Glutamatergic neuron (in vitro differentiated cells): ENCODE measurements around the gene TMEM167A. TPM values are rescaled to one million over a fixed set of nuclear protein-coding genes. Genes with fewer than 3 reads are reported as not detected.

Experiments used
- DNase-seq: peaks from one replicate; pipeline ENCODE4 v3.0.0; 2022
- H3K27ac Mint-ChIP-seq: one replicate; pipeline ENCODE4 v1.8.0; 2020; ENCODE audit warnings: mild to moderate bottlenecking, mixed read lengths, inconsistent platforms; ENCODE audit not compliant: unreplicated experiment
- H3K27me3 Mint-ChIP-seq: one replicate; pipeline ENCODE4 v1.8.0; 2020; ENCODE audit warnings: mild to moderate bottlenecking, moderate library complexity, mixed read lengths, inconsistent platforms; ENCODE audit not compliant: unreplicated experiment
- H3K36me3 Mint-ChIP-seq: one replicate; pipeline ENCODE4 v1.8.0; 2020; ENCODE audit warnings: mild to moderate bottlenecking, mixed read lengths, inconsistent platforms; ENCODE audit not compliant: unreplicated experiment
- H3K4me1 Mint-ChIP-seq: one replicate; pipeline ENCODE4 v1.8.0; 2020; ENCODE audit warnings: mild to moderate bottlenecking, low read depth, mixed read lengths, inconsistent platforms; ENCODE audit not compliant: unreplicated experiment
- H3K4me3 Mint-ChIP-seq: one replicate; pipeline ENCODE4 v1.8.0; 2020; ENCODE audit warnings: mild to moderate bottlenecking, mixed read lengths, inconsistent platforms; ENCODE audit not compliant: unreplicated experiment
- H3K9me3 Mint-ChIP-seq: one replicate; pipeline ENCODE4 v1.8.0; 2020; ENCODE audit warnings: mild to moderate bottlenecking, moderate library complexity, mixed read lengths, inconsistent platforms; ENCODE audit not compliant: unreplicated experiment
- total RNA-seq: library from RNA; stranded (reverse); fragmentation: NEBNext Ultra II Directional; extraction: Animal tissue kit (Norgen Biotek cat#: 25700); gene quantifications from one replicate; pipeline ENCODE4 v1.2.1, GENCODE V29; 2021; ENCODE audit not compliant: unreplicated experiment
- TF ChIP-seq, protein P1 (sequence below): fragments of 200-600 bp; sonication (generic); IDR thresholded peaks from one replicate; pipeline ENCODE4 v1.5.0; 2021; ENCODE audit not compliant: partially characterized antibody, unreplicated experiment

Gene TMEM167A
- total RNA-seq, 1 donor from 2014 or later = 145 TPM

DNA sequence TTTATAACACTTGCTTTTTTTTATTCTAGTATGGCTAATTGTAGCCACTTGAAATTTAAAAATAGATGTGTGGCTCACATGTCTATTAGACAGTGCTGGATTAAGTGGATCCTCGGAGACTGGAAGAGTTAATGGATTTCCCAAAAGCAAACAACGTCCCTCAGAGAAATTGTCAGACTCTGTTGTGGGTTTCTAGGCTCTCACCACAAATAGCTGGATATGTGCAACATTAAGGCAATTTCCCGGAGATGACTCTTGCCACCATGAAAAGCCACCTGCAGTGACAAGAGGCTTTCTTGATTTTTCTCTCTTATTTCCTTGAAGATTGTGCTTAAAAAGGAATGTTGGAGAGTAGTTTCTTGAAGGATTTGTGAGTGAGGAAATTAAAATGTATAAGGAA, 43.2 kb downstream of the TMEM167A start:
- H3K36me3 Mint-ChIP-seq = peaks cover 7% of the 10 kb centered on the region
- peak overlapping the region; percentile 68 for H3K4me3 Mint-ChIP-seq
- TF ChIP-seq, protein P1, sequence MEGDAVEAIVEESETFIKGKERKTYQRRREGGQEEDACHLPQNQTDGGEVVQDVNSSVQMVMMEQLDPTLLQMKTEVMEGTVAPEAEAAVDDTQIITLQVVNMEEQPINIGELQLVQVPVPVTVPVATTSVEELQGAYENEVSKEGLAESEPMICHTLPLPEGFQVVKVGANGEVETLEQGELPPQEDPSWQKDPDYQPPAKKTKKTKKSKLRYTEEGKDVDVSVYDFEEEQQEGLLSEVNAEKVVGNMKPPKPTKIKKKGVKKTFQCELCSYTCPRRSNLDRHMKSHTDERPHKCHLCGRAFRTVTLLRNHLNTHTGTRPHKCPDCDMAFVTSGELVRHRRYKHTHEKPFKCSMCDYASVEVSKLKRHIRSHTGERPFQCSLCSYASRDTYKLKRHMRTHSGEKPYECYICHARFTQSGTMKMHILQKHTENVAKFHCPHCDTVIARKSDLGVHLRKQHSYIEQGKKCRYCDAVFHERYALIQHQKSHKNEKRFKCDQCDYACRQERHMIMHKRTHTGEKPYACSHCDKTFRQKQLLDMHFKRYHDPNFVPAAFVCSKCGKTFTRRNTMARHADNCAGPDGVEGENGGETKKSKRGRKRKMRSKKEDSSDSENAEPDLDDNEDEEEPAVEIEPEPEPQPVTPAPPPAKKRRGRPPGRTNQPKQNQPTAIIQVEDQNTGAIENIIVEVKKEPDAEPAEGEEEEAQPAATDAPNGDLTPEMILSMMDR = no peak
- peaks cover 51% of the 10 kb centered on the region for H3K4me1 Mint-ChIP-seq
- DNase-seq = no peak
- peaks cover 9% of the 10 kb centered on the region for H3K9me3 Mint-ChIP-seq
- peak overlapping the region; percentile 97 for H3K27ac Mint-ChIP-seq
- H3K27me3 Mint-ChIP-seq = peaks cover 2% of the 10 kb centered on the region

DNA sequence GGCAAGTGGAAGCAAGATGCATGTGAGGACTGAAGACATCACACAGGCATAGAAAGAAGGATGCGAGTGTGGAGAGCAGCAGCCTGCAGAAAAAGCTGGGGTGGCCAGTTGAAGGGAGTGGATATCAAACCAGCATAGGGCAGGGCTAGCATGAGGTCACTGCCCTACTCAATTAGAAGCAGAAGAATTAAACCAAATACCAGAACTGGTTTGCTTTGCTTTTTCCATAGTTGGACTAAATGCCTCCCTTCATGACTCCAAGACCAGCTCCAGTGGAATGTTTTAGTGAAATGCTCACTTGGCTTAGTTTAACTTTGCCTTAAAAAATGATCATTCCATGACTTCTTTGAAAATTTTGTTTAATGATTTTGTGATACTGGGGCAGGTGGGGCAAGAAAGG, 45.8 kb downstream of the TMEM167A start:
- Mint-ChIP-seq H3K27ac (no peak overlapping the region), H3K27me3 (peaks cover 7% of the 10 kb centered on the region), H3K4me3 (no peak overlapping the region), H3K9me3 (peaks cover 13% of the 10 kb centered on the region), H3K4me1 (peaks cover 48% of the 10 kb centered on the region), H3K36me3 (peaks cover 4% of the 10 kb centered on the region)
- TF ChIP-seq, protein P1 = no peak
- DNase-seq = no peak

DNA sequence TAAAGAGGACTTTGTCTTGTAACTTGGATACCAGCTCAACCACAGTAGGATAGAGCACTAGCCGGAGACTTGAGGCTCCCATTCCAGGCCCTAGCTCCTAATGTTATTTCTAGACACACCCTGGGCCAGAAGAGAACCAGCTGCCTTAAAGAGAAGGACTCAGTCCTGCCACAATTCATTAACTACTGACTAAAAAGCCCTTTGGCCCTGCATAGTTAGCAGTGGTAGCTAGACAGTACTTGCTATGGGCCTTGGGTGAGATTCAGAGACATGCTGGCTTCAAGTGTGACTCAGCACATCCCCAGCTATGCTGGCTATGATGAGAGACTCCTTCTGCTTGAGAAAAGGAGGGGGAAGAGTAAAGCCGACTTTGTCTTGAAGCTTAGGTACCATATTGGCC, 47.3 kb downstream of the TMEM167A start:
- no peak for DNase-seq
- H3K27ac Mint-ChIP-seq = no peak overlapping the region
- H3K4me3 Mint-ChIP-seq = no peak overlapping the region
- peaks cover 44% of the 10 kb centered on the region for H3K4me1 Mint-ChIP-seq
- H3K36me3 Mint-ChIP-seq = peaks cover 4% of the 10 kb centered on the region
- TF ChIP-seq, protein P1 = no peak
- peaks cover 10% of the 10 kb centered on the region for H3K27me3 Mint-ChIP-seq
- peaks cover 9% of the 10 kb centered on the region for H3K9me3 Mint-ChIP-seq

GRCh38 chr5:83026930-83027687, 50.1 kb downstream of the TMEM167A start:
- Mint-ChIP-seq H3K4me3 (peak overlapping the region; percentile 71), H3K4me1 (peaks cover 25% of the 10 kb centered on the region), H3K27me3 (peaks cover 10% of the 10 kb centered on the region), H3K36me3 (peaks cover 4% of the 10 kb centered on the region), H3K27ac (peak overlapping the region; percentile 89), H3K9me3 (peaks cover 6% of the 10 kb centered on the region)
- DNase-seq = no peak
- TF ChIP-seq, protein P1 = no peak

DNA sequence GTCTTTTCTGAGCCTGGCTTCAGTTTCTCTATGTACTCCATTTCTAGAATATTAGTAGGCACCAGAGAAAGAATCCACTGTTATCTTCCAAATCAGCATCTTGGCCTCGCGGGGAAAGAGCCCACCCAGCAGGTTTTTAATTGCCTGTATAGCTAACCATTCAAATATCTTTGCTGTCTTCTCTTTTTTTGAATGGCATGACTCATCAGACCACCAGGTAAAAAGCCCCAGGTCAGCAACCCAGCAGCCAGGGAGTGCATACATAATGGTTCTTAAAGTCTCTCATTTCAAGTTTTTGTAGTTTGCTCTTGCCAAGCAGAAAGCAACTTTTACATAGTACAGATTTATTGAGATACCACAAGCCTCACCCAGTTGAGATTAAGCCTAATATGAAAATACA, 50.7 kb downstream of the TMEM167A start:
- peaks cover 5% of the 10 kb centered on the region for H3K9me3 Mint-ChIP-seq
- DNase-seq = no peak
- TF ChIP-seq, protein P1 = no peak
- peaks cover 4% of the 10 kb centered on the region for H3K36me3 Mint-ChIP-seq
- peak overlapping the region; percentile 89 for H3K27ac Mint-ChIP-seq
- H3K4me1 Mint-ChIP-seq = peaks cover 29% of the 10 kb centered on the region
- H3K27me3 Mint-ChIP-seq = peaks cover 10% of the 10 kb centered on the region
- peak overlapping the region; percentile 71 for H3K4me3 Mint-ChIP-seq
